Urinary bladder (tissue), 4 donors: Measurements from ENCODE around the gene CHMP5. TPM values are rescaled to one million over a fixed set of nuclear protein-coding genes. Genes with fewer than 3 reads are reported as not detected.

Source experiments
- DNase-seq: peaks from one replicate; pipeline ENCODE4 v3.0.0-alpha.2; 2015; ENCODE audit errors: extremely low spot score
- H3K27ac ChIP-seq: one replicate; pipeline ENCODE4 v1.5.1; 2013; ENCODE audit warnings: low read depth, mild to moderate bottlenecking, moderate library complexity
- H3K36me3 ChIP-seq: one replicate; pipeline ENCODE4 v1.6.1; 2013; ENCODE audit warnings: mild to moderate bottlenecking, moderate library complexity; ENCODE audit not compliant: insufficient read depth
- H3K4me1 ChIP-seq: one replicate; pipeline ENCODE4 v1.6.1; 2013; ENCODE audit warnings: mild to moderate bottlenecking, moderate library complexity; ENCODE audit not compliant: insufficient read depth
- H3K4me3 ChIP-seq: one replicate; pipeline ENCODE4 v1.5.1; 2013; ENCODE audit warnings: low read depth, low read length
- WGBS: extraction: QIAGEN DNeasy Blood & Tissue Kit; methylation state at CpG from one replicate; pipeline ENCODE4 v1.1.7; 2013; 5-methylcytosine and 5-hydroxymethylcytosine counted together
- polyA plus RNA-seq: library from polyadenylated mRNA; stranded (reverse); fragments of 200-250 nt; gene quantifications from one replicate; pipeline ENCODE4 v1.2.3, GENCODE V29; 2013
- total RNA-seq: library from RNA; depleted of rRNA; stranded (reverse); fragments of >200 nt; gene quantifications from one replicate; pipeline ENCODE4 v1.2.3, GENCODE V29; 2014
- donor health status: healthy with polysubstance abuse.
- donor health status: healthy.

CHMP5 gene
- total RNA-seq (76.9 TPM), polyA plus RNA-seq (79.6 TPM)

DNA sequence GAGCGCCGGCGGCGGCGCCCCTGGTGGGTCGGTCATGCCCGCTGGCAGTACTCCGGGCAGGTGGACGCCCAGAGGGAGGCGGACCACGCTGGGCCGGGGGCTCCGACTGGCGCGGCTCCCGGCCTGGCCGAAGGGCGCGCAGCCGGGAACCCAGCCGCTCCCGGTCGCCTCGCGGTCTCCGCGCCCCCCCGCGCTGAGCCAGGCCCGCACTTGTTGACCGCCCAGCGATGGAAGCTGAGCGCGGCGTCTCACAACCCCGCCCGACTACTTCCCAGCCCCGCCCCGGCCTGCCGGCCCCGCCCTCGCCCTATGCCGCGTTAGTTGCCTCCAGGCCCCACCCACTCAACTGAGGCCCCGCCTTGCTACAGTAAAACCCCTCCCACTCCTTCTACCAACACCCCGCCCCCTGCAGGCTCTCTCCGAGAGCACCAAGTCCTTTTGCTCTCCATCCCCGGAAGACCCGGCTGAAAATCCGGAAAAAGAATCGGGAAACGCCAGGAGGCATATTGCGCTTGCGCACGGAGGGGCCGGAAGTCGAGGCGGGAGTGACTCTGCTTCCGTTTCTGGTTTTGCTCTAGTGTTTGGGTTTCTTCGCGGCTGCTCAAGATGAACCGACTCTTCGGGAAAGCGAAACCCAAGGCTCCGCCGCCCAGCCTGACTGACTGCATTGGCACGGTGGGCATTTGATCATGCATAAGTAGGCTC, at the start of gene CHMP5, which contains the start of gene BAG1:
CHMP5 (plus strand) TSS at position 577 of the 705 bp plus-strand sequence; CDS start at position 607, 30 bp downstream.
BAG1 (minus strand) TSS at position 236 of the 705 bp plus-strand sequence.
- H3K36me3 ChIP-seq = no peaks in the 10 kb centered on the region
- H3K4me3 ChIP-seq = peak within 1 kb of the TSS; percentile 67
- peak within 1 kb of the TSS; percentile 89 for H3K27ac ChIP-seq
- DNase-seq = peak; percentile 98
- WGBS = under 1% methylated on average over 67 of the region's 67 CpGs
- H3K4me1 ChIP-seq = no peaks in the 10 kb centered on the region

DNA sequence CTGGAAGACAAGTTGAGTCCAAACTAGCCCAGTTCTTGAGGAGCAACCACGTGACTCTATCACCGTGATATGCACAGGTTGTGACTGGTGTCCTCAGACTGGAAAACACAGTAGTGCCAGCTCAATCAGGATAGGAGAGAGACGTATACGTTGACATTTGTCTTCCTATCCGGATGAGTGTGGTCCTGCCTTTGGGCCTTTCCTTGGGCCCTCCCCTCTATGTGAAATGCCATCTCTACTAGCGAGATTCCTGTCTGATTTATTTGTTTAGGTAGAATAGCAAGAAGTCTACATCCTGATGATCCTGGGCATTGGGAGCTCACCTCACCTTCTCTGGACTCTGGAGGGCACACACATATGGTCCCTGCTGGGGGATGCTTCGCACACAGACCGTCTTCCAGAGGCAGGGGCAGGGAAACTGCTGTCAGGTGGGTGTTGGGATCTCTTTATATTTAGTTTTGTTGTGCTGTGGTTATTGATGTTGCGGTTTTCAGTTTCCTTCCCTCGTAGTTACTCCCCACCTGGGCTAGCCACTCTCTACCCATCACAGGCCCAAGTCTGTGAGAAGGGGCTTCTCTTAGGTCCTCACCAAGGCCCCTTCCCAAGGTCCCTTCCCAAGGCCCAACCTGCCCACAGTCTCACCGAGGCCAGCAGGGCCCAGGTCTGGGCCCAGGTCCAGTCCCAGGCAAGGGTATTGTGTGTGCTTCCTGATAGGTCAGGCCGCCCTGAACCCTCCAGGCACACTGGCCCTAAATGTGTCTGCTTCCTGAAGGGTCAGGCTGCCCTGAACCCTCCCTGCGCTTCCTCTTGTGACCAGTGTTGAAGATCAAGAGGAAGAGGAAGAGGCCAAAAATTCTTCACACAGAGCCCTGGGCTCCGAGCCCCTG, 43.9 kb upstream of the CHMP5 start:
- no peak for DNase-seq
- Histone ChIP-seq H3K4me3 (no peak overlapping the region), H3K4me1 (no peaks in the 10 kb centered on the region), H3K27ac (no peak overlapping the region), H3K36me3 (no peaks in the 10 kb centered on the region)
- WGBS = 80% methylated on average over 14 of the region's 14 CpGs

DNA sequence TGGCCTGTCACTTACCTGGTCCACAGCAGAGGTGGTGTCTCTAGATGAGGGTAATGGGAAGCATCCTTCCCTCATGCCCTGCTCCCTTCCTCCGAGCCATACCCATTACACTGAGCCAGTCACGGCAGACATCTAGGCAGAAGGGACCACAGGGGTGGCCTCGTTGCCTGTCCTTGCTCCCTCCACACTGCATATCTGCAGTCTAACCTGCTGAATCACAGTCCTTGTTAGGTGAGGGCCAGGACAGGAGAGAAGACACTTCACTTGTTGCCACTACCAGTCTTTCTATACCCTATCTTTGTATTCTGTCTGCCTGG, 43.3 kb upstream of the CHMP5 start:
- no peak overlapping the region for H3K27ac ChIP-seq
- DNase-seq = no peak
- H3K36me3 ChIP-seq = no peaks in the 10 kb centered on the region
- H3K4me3 ChIP-seq = no peak overlapping the region
- H3K4me1 ChIP-seq = no peaks in the 10 kb centered on the region
- 96% methylated on average over 3 of the region's 3 CpGs for WGBS

DNA sequence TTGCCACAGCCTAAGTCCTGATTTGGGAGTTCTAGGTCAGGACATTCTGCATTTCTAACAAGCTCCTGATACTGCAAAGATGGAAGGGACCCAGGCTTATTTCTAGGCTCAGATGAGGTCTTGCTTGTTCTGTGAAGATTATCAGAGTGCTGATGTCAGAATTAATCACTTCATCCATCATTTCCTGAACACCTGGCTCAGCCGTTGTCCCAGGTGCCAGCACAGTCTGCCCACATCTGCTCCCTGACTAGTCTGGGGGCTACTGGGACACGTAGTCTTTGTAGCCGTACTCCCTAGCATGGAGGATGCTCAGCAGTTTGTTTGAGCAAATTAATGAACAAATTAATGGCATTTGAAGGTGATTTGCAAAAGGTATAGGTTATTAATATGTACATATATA, 42.8 kb upstream of the CHMP5 start:
- Histone ChIP-seq H3K4me1 (no peaks in the 10 kb centered on the region), H3K27ac (no peak overlapping the region), H3K36me3 (no peaks in the 10 kb centered on the region), H3K4me3 (no peak overlapping the region)
- WGBS = 79% methylated on average over 3 of the region's 3 CpGs
- no peak for DNase-seq

DNA sequence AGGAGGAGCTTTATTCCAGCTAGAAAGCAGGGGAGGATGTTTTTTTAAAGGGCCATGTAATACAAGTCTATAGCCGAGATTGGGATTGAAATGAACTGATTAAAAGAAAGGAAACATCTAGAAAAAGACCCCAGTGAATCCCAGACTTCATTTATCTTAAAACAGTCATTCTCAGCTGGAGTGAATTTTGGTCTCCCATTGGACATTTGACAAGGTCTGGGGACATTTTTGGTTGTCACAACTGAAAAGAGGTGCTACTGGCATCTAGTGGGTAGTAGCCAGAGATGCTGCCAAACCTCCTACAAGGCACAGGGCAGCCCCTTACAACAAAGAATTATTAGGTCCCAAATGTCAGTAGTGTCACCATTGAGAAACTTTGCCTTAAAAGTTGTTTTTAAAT, 41.2 kb upstream of the CHMP5 start:
- H3K4me3 ChIP-seq = no peak overlapping the region
- DNase-seq = no peak
- H3K36me3 ChIP-seq = no peaks in the 10 kb centered on the region
- no peak overlapping the region for H3K27ac ChIP-seq
- H3K4me1 ChIP-seq = no peaks in the 10 kb centered on the region
- 78% methylated on average over 1 of the region's 1 CpG for WGBS

DNA sequence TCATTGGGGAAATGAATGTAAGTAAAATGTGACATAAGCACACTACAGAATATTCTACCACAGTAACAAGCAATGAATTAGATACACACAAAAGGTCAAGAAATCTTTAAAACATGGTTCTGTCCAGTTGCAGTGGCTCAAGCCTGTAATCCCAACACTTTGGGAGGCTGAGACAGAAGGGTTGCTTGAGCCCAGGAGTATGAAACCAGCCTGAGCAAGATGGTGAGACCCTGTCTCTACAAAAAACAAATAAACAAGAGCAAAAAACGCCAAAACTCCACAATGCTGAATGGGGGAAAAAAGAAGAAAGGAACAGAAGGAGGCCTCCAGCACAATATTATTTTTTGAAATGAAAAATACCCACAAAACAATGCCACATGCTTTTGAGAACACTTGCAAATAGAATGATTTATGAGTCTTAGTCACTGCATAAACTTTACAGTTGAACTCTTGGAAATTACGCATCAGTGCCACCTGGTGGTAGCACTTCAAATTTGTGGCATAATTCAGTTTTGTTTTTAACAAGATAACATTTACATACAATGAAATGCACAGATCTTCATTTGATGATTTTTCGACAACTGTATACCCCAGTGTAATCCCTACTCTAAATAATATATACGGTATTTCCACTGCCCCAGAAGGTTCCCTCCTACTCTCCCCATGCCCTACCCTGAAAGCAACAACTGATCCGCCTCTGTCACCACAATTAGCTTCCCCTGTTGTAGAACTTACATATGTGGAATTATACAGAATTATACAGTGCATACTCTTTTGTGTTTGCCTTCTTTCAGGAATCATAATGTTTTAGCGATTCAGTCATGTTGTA, 39.3 kb upstream of the CHMP5 start:
- Histone ChIP-seq H3K4me3 (no peak overlapping the region), H3K4me1 (no peaks in the 10 kb centered on the region), H3K36me3 (no peaks in the 10 kb centered on the region), H3K27ac (no peak overlapping the region)
- peak; percentile 74 for DNase-seq
- WGBS = 29% methylated on average over 6 of the region's 6 CpGs

DNA sequence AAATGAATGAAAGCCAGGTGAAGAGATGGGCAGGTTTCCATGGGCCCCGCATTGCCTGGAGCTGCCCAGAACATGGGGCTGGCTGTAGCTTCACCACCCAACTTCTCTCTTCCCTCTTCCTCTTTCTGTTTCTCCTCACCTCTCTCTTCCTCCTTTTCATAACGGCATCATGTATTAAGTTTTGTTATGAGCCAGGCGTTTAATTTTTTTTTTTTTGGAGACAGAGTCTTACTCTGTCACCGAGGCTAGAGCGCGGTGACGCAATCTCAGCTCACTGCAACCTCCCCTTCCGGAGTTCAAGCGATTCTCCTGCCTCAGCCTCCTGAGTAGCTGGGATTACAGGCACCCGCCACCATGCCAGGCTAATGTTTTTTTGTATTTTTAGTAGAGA, 37.8 kb upstream of the CHMP5 start:
- H3K4me3 ChIP-seq = no peak overlapping the region
- no peaks in the 10 kb centered on the region for H3K4me1 ChIP-seq
- 83% methylated on average over 10 of the region's 10 CpGs for WGBS
- no peaks in the 10 kb centered on the region for H3K36me3 ChIP-seq
- DNase-seq = no peak
- H3K27ac ChIP-seq = no peak overlapping the region

DNA sequence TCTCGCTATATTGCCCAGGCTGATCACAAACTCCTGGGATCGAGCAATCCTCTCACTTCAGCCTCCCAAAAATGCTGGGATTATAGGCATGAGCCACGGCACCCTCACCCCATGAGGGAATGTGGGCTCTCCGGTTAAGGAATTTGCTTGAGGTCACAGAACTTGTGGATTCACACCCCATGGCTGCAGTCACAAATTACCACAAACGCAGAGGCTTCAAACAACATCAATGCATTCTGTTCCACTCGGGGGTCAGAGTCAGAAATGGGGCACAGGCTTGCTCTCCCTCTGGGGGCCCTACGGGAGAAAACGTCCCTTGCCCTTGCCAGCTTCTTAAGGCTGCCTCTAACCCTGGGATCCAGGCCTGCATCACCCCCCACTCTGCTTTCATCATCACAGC, 37.1 kb upstream of the CHMP5 start:
- Histone ChIP-seq H3K27ac (no peak overlapping the region), H3K4me3 (no peak overlapping the region), H3K36me3 (no peaks in the 10 kb centered on the region), H3K4me1 (no peaks in the 10 kb centered on the region)
- DNase-seq = no peak
- WGBS = 74% methylated on average over 8 of the region's 8 CpGs

DNA sequence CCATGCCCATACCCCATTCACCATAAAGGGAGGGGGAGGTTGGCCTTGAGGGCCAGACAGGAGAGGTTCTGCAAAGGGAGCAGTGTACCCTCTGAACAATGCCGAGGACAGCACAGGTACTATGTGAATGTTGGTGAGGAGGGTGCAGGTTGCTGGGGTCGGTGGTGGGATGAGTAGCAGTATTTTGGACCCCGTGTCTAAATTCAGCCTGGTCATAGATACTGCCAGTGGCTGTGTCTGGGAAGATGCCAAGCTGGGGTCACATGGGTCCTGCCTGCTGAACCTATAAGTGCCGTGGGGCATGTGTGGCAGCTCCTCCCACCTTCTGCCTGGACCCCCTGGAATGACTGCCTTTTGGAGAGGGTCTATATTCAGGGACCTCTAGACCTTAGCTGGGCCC, 36.2 kb upstream of the CHMP5 start:
- Histone ChIP-seq H3K36me3 (no peaks in the 10 kb centered on the region), H3K4me1 (no peaks in the 10 kb centered on the region), H3K4me3 (no peak overlapping the region), H3K27ac (no peak overlapping the region)
- 67% methylated on average over 4 of the region's 4 CpGs for WGBS
- DNase-seq = no peak

DNA sequence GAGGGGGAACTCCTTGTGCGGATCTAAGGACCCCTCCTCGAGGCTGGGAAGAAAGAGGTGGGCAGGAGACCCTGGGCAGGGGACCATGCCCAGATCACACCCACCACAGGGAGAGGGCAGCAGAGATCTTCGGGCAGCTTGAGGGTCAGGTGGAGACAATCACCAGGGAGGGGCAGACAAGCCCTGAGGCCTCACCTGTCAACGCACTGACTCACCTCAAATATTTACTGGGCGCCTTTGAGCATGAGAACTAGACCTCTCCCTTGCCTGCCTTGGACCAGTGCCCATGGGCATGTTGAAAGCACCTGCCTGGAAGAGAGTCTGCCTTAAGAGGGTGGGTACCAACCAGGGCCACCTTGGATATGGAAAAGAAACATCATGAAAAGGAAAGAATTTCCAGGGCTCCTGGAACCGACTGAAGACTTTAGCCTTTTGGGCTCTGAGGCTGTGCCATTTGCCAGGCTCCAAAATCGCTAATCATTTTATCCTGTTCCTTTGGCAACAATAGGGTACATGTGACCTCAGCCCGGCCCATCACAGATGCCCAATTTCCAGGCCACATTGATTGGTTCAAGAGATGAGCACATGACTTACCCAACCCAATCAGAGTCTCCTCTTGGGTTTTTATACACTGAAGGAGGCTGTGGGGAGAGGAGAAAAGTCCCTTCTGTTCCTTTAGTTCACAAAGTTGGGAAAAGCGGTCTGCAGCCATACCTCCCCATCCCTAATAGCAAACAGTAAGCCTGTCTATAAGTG, 35.3 kb upstream of the CHMP5 start:
- no peak overlapping the region for H3K27ac ChIP-seq

DNA sequence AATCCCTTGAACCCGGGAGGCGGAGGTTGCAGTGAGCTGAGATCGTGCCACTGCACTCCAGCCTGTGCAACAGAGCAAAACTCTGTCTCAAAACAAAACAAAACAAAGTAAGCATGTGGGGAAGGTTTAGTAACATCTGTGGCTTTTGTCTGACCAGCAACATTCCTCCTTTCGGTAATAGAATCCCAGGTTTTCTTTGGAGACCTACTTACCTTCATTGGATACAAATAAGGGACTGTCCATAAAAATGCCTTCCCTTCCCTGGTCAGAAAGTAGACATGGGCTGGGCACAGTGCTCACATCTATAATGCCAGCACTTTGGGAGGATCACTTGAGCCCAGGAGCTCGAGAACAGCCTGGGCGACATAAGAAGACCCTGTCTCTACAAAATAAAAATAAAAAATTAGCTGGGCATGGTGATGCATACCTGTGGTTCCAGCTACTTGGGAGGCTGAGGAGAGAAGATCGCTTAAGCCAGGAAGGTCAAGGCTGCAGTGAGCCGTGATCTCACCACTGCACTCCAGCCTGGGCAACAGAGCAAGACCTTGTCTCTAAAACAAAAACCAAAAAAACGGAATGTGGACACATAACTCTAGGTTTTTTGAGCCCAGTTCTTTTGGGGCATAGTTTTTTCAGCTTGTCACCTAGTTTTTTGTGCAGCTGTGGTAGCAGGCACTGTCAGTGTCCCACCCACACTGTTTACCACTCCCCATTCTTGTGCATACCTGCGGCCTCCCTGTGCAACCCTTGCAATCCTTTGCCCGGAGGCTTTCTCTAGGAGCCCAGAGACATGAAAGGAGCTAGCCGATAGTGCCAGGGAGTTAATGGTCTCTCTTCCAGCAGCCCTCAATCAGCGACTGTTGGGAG, 33.9 kb upstream of the CHMP5 start:
- peak overlapping the region; percentile 49 for H3K27ac ChIP-seq
- no peaks in the 10 kb centered on the region for H3K4me1 ChIP-seq
- 81% methylated on average over 13 of the region's 13 CpGs for WGBS
- DNase-seq = no peak
- H3K4me3 ChIP-seq = no peak overlapping the region
- H3K36me3 ChIP-seq = no peaks in the 10 kb centered on the region

More for the DNA sequence above, 35.3 kb upstream of the CHMP5 start:
- DNase-seq = peak; percentile 73
- no peaks in the 10 kb centered on the region for H3K4me1 ChIP-seq
- WGBS = 77% methylated on average over 9 of the region's 9 CpGs
- no peak overlapping the region for H3K4me3 ChIP-seq
- H3K36me3 ChIP-seq = no peaks in the 10 kb centered on the region

DNA sequence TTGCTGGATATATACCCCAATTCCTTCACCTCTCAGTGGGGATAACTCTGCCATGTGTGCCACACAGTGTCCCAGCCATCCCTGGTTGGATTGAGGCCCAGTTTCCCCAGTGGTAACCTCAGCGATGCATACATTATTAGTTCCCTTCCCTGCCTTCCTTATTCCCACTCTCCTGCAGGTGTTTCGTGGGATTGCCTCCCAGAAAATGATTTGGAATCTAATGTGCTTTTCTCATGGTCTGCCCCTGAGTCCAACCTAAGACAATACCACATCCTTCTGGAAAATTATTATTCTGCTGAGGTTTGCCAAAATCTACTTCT, 33.3 kb upstream of the CHMP5 start:
- 85% methylated on average over 2 of the region's 2 CpGs for WGBS
- Histone ChIP-seq H3K4me3 (no peak overlapping the region), H3K27ac (peak overlapping the region; percentile 49), H3K36me3 (no peaks in the 10 kb centered on the region), H3K4me1 (no peaks in the 10 kb centered on the region)
- DNase-seq = no peak
